WTC11 (cell line): ENCODE measurements around the gene TMEFF1.

Experiments used
- FOXJ3 ChIP-seq: sonication (generic); formaldehyde crosslinking; IDR thresholded peaks from 2 replicates; pipeline ENCODE4 v1.9.0; 2021; ENCODE audit warnings: missing genetic modification reagents, mild to moderate bottlenecking, borderline replicate concordance
- NFYB ChIP-seq: sonication (generic); formaldehyde crosslinking; conservative IDR thresholded peaks from 2 replicates; pipeline ENCODE4 v1.8.0; 2022; ENCODE audit warnings: low read depth, missing genetic modification reagents
- NR2C2 ChIP-seq: sonication (generic); formaldehyde crosslinking; IDR thresholded peaks from 2 replicates; pipeline ENCODE4 v1.8.0; 2022; ENCODE audit warnings: mild to moderate bottlenecking, missing genetic modification reagents
- SMAD3 ChIP-seq: sonication (generic); formaldehyde crosslinking; IDR thresholded peaks from 2 replicates; pipeline ENCODE4 v1.8.0; 2022; ENCODE audit warnings: missing genetic modification reagents, mild to moderate bottlenecking, borderline replicate concordance
- TP53 ChIP-seq: sonication (generic); formaldehyde crosslinking; IDR thresholded peaks from 2 replicates; pipeline ENCODE4 v1.8.1; 2023; ENCODE audit warnings: mild to moderate bottlenecking, missing genetic modification reagents
- ZNF317 ChIP-seq: sonication (generic); formaldehyde crosslinking; IDR thresholded peaks from 2 replicates; pipeline ENCODE4 v1.8.1; 2023; ENCODE audit warnings: low read depth, mild to moderate bottlenecking, moderate library complexity, missing genetic modification reagents, borderline replicate concordance
- ZNF671 ChIP-seq: fragments of 250-450 bp; sonication (Bioruptor Pico); IDR thresholded peaks from 2 replicates; pipeline ENCODE4 v1.8.0; 2021; ENCODE audit warnings: mild to moderate bottlenecking
- TF ChIP-seq, protein P1 (sequence below): sonication (generic); formaldehyde crosslinking; IDR thresholded peaks from 2 replicates; pipeline ENCODE4 v1.8.1; 2022; ENCODE audit warnings: low read depth, missing genetic modification reagents, borderline replicate concordance
- TF ChIP-seq, protein P2 (sequence below): fragments of 200-600 bp; IDR thresholded peaks from 2 replicates; pipeline ENCODE4 v1.8.0; 2022; ENCODE audit warnings: antibody characterized with exemption
- TF ChIP-seq, protein P3 (sequence below): sonication (generic); formaldehyde crosslinking; IDR thresholded peaks from 2 replicates; pipeline ENCODE4 v1.8.0; 2022; ENCODE audit warnings: mild to moderate bottlenecking, missing genetic modification reagents
- TF ChIP-seq, protein P4 (sequence below): fragments of 250-450 bp; sonication (Bioruptor Pico); IDR thresholded peaks from 2 replicates; pipeline ENCODE4 v1.8.0; 2021; ENCODE audit warnings: mild to moderate bottlenecking

DNA sequence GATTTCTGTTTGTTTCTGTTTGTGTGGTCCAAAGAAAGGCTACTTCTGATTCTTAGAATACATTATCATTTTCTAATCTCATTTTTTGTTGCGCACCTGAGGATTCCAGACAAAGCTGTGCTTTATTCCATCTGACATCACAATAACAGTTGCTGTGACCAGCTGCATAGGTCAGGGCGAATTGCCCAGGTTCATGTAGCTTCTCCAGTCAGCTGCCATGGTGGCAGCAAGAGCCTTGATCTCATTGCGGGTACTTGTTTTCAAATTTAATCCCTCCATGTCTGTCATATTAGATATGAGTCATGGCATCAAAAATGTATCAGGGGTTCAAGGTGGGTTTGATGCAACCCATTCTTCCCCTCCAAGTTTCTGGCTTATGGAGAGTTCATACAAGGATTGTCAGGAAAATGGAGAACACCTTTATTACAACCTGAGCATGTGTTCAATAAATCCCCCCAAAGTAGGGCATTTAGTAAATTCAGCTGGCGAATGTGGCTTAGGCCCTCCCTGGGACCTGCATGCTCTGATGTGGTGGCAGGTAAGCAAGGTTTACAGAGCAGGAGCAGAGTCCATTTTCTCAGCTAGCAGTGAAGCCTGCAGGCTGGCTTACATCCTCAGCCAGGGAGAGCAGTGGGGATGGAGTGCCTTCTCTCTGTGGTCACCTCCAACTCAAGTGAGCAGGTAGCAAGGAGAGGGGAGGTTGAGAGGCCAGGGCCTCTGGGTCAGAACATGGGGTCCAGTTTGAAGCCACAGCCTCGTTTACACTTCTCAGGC lies 118.9 kb downstream of the TMEFF1 start:
- no peak for TF ChIP-seq NFYB (CRISPR knock-in tag)
- TF ChIP-seq, protein P1, sequence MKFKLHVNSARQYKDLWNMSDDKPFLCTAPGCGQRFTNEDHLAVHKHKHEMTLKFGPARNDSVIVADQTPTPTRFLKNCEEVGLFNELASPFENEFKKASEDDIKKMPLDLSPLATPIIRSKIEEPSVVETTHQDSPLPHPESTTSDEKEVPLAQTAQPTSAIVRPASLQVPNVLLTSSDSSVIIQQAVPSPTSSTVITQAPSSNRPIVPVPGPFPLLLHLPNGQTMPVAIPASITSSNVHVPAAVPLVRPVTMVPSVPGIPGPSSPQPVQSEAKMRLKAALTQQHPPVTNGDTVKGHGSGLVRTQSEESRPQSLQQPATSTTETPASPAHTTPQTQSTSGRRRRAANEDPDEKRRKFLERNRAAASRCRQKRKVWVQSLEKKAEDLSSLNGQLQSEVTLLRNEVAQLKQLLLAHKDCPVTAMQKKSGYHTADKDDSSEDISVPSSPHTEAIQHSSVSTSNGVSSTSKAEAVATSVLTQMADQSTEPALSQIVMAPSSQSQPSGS (CRISPR knock-in tag), result no peak
- TF ChIP-seq, protein P2, sequence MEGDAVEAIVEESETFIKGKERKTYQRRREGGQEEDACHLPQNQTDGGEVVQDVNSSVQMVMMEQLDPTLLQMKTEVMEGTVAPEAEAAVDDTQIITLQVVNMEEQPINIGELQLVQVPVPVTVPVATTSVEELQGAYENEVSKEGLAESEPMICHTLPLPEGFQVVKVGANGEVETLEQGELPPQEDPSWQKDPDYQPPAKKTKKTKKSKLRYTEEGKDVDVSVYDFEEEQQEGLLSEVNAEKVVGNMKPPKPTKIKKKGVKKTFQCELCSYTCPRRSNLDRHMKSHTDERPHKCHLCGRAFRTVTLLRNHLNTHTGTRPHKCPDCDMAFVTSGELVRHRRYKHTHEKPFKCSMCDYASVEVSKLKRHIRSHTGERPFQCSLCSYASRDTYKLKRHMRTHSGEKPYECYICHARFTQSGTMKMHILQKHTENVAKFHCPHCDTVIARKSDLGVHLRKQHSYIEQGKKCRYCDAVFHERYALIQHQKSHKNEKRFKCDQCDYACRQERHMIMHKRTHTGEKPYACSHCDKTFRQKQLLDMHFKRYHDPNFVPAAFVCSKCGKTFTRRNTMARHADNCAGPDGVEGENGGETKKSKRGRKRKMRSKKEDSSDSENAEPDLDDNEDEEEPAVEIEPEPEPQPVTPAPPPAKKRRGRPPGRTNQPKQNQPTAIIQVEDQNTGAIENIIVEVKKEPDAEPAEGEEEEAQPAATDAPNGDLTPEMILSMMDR, result no peak
- TF ChIP-seq SMAD3 (CRISPR knock-in tag), result no peak
- TF ChIP-seq NR2C2 (CRISPR knock-in tag), result no peak
- no peak for TF ChIP-seq ZNF317
- TF ChIP-seq ZNF671 (CRISPR knock-in tag), result no peak
- no peak for TF ChIP-seq TP53 (CRISPR knock-in tag)
- TF ChIP-seq FOXJ3 (CRISPR knock-in tag), result no peak
- TF ChIP-seq, protein P3, sequence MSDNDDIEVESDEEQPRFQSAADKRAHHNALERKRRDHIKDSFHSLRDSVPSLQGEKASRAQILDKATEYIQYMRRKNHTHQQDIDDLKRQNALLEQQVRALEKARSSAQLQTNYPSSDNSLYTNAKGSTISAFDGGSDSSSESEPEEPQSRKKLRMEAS (CRISPR knock-in tag), result no peak
- TF ChIP-seq, protein P4, sequence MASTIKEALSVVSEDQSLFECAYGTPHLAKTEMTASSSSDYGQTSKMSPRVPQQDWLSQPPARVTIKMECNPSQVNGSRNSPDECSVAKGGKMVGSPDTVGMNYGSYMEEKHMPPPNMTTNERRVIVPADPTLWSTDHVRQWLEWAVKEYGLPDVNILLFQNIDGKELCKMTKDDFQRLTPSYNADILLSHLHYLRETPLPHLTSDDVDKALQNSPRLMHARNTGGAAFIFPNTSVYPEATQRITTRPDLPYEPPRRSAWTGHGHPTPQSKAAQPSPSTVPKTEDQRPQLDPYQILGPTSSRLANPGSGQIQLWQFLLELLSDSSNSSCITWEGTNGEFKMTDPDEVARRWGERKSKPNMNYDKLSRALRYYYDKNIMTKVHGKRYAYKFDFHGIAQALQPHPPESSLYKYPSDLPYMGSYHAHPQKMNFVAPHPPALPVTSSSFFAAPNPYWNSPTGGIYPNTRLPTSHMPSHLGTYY (CRISPR knock-in tag), result no peak
